Naive thymus-derived CD8-positive, alpha-beta T cell (primary cell): ENCODE measurements around the gene MCF2L. TPM values are rescaled to one million over a fixed set of nuclear protein-coding genes. Genes with fewer than 3 reads are reported as not detected.
"Not testable (repeated sequence)": the region's sequence is repeated elsewhere in the genome, so short reads cannot be mapped to it uniquely, and the experiment has no call there.

ENCODE experiments used
- ATAC-seq, 2 donors: fragments of 150-1000 bp; cut with Tn5 transposase in 1 of 2; sonication (Bioruptor Pico), chemical (Tn5 transposase) in 1 of 2; 1 replicate in 1 of 2; 2 replicates in 1 of 2; pipeline ENCODE4 v1.10.0; 2021; ENCODE audit warnings: mild to moderate bottlenecking in 2 of 2, moderate library complexity in 2 of 2
- POLR2A ChIA-PET: fragments of 350-600 bp; sonication (Branson Sonifier 250); formaldehyde crosslinking; loops from one replicate; lab custom pipeline; 2021; ENCODE audit warnings: antibody characterized with exemption; lab: Charles Lee
- DNase-seq, 10 donors: peaks; one replicate each; pipeline versions ENCODE4 v3.0.0 to v3.0.0-alpha.2; 2020 to 2022
- H3K27ac Mint-ChIP-seq, 10 donors: one replicate each; pipeline ENCODE4 v1.8.0; 2020 to 2022; ENCODE audit warnings: mild to moderate bottlenecking in 10 of 10, mixed read lengths in 10 of 10, moderate library complexity in 4 of 10, inconsistent platforms in 1 of 10
- H3K27me3 Mint-ChIP-seq, 5 donors: one replicate each; pipeline ENCODE4 v1.8.0; 2021 to 2022; ENCODE audit warnings: mixed read lengths in 5 of 5
- H3K36me3 Mint-ChIP-seq, 3 donors: one replicate each; pipeline ENCODE4 v1.8.0; 2020 to 2022; ENCODE audit warnings: mixed read lengths in 3 of 3, mild to moderate bottlenecking in 2 of 3, inconsistent platforms in 1 of 3
- H3K4me1 Mint-ChIP-seq, 4 donors: one replicate each; pipeline ENCODE4 v1.8.0; 2021 to 2022; ENCODE audit warnings: mixed read lengths in 4 of 4
- H3K4me3 Mint-ChIP-seq, 10 donors: one replicate each; pipeline ENCODE4 v1.8.0; 2020 to 2022; ENCODE audit warnings: mild to moderate bottlenecking in 10 of 10, mixed read lengths in 10 of 10, moderate library complexity in 6 of 10, inconsistent platforms in 1 of 10
- H3K9me3 Mint-ChIP-seq, 9 donors: one replicate each; pipeline ENCODE4 v1.8.0; 2020 to 2022; ENCODE audit warnings: mixed read lengths in 9 of 9, mild to moderate bottlenecking in 3 of 9, inconsistent platforms in 1 of 9, moderate library complexity in 1 of 9
- polyA plus RNA-seq, 3 donors: library from polyadenylated mRNA; unstranded; fragments of 300-500 nt; fragmentation: Illumina TruSeq; gene quantifications; one replicate each; pipeline ENCODE4 v1.2.3, GENCODE V29; 2021
- total RNA-seq, 8 experiments: library from RNA in 2 of 8; stranded (reverse) in 2 of 8; gene quantifications; one replicate each; pipeline ENCODE4 v1.2.3 and lab custom pipeline; 2021 to 2026

MCF2L gene
- total and polyA plus RNA-seq, 5 experiments from 2014 or later = 0.81 to 30.3 (median 4.4) TPM

DNA sequence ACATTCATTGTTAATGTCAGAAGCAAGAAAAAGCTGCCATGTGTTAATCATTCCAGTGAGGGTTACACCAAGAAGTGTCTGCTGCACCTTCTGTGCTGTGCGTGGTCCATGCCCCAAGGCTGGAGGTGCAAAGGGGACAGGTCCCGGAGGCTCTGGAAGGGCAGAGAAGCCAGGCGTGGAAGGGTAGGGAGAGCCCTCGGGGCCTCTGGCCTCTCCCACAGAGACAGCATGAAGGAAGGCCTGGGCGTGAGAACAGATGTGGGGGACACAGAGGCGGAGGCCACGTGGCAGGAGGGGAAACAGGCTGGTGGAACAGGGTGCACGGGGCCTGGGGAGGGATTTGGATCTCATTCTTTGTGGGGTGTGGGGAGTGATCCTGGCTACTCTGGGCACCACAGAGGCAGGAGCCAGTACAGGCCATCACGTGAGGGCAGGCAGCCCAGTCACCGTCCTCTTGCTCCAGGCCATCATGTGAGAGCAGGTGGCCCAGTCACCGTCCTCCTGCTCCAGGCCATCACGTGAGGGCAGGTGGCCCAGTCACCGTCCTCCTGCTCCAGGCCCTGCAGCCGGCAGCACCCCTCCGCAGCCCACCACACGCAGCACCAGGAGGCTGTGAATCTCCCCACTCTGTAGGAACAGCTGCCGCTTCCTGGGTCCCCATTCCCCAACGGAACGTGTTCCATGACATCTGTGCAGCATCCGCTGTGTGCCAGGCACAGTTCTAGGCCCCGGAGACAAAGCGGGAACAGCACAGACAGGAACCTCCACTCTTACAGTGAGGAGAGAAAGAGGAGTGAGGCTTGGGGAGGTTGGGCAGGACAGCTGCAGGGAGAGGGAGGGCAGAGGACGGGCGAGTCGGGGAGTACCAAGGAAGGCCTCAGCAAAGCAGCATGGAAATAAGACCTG lies 126.4 kb downstream of the MCF2L start:
- H3K36me3 Mint-ChIP-seq = peaks cover 0 to 3% (median 2%) of the 10 kb centered on the region in 3 donors
- no peak overlapping the region for H3K27ac Mint-ChIP-seq
- POLR2A ChIA-PET = no interaction called here
- H3K4me1 Mint-ChIP-seq = peaks cover 0 to 1% (median 0%) of the 10 kb centered on the region in 4 donors
- DNase-seq = no peak
- no peaks in the 10 kb centered on the region for H3K27me3 Mint-ChIP-seq
- ATAC-seq = no peak
- H3K9me3 Mint-ChIP-seq = no peaks in the 10 kb centered on the region
- H3K4me3 Mint-ChIP-seq = no peak overlapping the region

DNA sequence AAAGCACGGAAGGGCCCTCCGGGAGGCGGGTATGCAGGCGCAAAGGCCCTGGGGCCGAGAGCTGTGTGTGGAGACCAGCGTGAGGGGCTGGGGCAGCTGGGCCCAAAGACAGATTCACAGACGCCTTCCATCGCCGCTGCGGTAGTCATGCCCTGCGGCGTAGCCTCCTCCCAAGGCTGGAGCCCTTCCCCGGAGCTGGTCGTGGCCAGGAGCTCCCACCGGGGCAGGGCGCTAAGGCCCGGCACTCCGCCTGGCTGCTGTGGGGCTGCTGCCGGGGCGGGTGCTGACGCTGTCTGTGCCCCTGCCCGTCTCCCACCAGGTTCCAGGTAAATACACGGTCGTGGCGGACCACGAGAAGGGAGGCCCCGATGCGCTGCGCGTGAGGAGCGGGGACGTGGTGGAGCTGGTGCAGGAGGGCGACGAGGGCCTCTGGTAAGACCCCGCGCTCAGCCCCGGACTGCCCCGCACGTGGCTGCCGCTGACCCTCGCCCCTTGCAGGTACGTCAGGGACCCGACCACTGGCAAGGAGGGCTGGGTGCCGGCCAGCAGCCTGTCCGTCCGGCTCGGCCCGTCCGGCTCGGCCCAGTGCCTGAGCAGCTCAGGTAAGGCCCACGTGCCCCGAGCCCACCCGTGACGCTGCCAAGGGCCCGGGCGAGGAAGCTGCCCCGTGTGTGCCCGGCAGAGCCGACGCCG lies 127.2 kb downstream of the MCF2L start:
- ATAC-seq (no peak), DNase-seq (no peak)
- Mint-ChIP-seq H3K4me1 (peaks cover 0 to 1% (median 0%) of the 10 kb centered on the region in 4 donors), H3K9me3 (no peaks in the 10 kb centered on the region), H3K4me3 (no peak overlapping the region), H3K36me3 (peaks cover 0 to 3% (median 2%) of the 10 kb centered on the region in 3 donors), H3K27ac (no peak overlapping the region), H3K27me3 (no peaks in the 10 kb centered on the region)
- POLR2A ChIA-PET = no interaction called here

DNA sequence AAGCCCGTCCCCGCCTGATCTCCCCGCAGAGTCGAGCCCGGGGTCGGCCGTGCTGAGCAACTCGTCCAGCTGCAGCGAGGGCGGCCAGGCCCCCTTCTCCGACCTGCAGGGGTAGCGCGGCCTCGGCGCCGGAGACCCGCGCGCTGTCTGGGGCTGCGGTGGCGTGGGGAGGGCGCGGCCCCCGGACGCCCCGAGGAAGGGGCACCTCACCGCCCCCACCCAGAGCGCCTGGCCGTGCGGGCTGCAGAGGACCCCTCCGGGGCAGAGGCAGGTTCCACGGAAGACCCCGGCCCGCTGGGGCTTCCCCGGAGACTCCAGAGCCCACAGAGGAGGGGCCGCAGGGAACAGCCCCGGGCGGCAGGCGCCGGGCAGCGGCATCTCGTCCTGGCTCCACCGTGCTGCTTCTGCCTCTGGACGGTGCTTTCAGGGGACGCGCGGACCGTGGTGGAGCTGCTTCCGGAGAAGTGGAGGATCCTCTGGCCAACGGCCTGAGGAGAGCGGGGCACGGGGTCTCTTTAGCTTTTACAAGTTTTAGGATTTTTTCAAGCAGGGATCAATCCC lies 127.8 kb downstream of the MCF2L start:
- Mint-ChIP-seq H3K9me3 (no peaks in the 10 kb centered on the region), H3K4me3 (no peak overlapping the region), H3K36me3 (peaks cover 0 to 2% (median 0%) of the 10 kb centered on the region in 3 donors), H3K27ac (no peak overlapping the region), H3K4me1 (peaks cover 0 to 1% (median 0%) of the 10 kb centered on the region in 4 donors), H3K27me3 (no peaks in the 10 kb centered on the region)
- POLR2A ChIA-PET = no interaction called here
- DNase-seq (no peak), ATAC-seq (no peak)

DNA sequence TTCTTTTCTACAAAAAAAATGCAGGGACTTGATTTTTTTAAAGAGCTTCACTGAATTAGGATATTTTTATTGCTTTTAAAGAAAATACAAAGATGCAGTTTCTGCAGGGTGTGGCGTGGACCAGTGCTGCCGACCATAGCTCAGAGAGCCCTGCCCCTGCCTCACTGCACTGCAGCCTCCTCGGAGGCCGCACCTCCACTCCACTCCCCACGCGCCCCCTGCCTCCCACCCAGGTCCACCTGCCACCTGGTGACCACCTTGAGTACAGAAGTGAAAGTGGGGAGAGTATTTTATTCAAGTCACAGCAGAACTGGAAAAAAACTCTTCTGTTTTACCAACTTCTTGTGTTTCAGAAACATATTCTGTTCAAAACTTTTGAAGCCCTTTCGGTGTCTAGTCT lies 128.6 kb downstream of the MCF2L start:
- Mint-ChIP-seq H3K27me3 (no peaks in the 10 kb centered on the region), H3K9me3 (no peaks in the 10 kb centered on the region), H3K4me1 (peaks cover 0 to 1% (median under 1%) of the 10 kb centered on the region in 4 donors), H3K27ac (no peak overlapping the region), H3K4me3 (no peak overlapping the region), H3K36me3 (peaks cover 0 to 2% (median 0%) of the 10 kb centered on the region in 3 donors)
- no peak for ATAC-seq
- POLR2A ChIA-PET = no interaction called here
- no peak for DNase-seq

DNA sequence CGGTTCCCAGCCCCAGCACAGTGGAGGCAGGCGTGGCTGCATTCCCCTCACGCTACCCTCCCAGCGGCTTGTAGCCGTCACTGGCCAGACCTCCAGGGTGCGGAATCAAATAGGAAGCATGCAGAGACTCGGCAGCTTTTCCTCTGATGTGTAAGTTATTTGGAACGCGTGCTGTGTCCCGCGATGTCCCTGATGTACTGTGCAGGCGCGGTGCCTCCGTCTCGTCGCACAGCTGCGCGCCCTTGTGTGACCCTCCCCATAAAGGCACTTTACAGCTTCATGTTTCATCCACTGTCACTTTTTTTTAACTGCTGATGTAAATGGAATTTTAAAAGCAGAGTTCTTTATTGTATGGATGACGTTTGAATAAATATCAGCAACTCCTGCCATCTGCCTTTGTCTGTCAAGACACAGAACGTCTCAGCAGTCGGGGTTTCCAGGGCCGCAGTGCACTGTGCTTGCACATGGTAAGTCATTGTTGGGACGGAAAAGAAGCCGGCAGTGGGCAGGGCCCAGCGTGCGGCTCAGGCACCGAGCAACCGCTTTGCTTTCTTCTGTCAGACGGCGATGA lies 129.2 kb downstream of the MCF2L start:
- peak overlapping the region in 1 of 10 donors; percentile 3 for H3K27ac Mint-ChIP-seq
- H3K4me3 Mint-ChIP-seq = peak overlapping the region in 1 of 10 donors; percentile 20
- ATAC-seq (no peak), DNase-seq (no peak)
- H3K27me3 Mint-ChIP-seq = no peaks in the 10 kb centered on the region
- H3K36me3 Mint-ChIP-seq = peaks cover 0 to 2% (median 0%) of the 10 kb centered on the region in 3 donors
- POLR2A ChIA-PET = no interaction called here
- H3K9me3 Mint-ChIP-seq = no peaks in the 10 kb centered on the region
- peaks cover 0 to 3% (median under 1%) of the 10 kb centered on the region in 4 donors for H3K4me1 Mint-ChIP-seq

DNA sequence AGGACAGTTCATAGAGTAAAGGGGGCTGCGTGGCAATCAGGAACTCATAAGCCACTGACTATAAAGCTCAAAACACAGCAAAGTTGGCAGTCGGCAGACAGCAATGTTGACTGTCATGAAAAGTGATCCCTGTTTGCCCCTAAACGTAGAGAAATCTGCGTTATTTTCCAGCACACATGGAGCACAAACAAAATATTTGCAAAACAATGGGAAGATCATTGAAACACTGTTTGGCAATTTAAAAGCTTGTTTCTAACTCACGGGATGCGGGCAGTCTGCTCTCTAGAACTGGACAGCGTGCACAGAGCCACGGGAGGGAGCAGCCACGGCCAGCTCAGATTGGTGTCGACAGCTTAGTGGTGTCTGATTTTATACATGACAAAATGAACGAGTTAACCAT lies 130.1 kb downstream of the MCF2L start:
- peaks cover 0 to 3% (median under 1%) of the 10 kb centered on the region in 4 donors for H3K4me1 Mint-ChIP-seq
- no peak overlapping the region for H3K4me3 Mint-ChIP-seq
- DNase-seq = no peak
- H3K9me3 Mint-ChIP-seq = no peaks in the 10 kb centered on the region
- POLR2A ChIA-PET = no interaction called here
- peaks cover 0 to 2% (median 0%) of the 10 kb centered on the region in 3 donors for H3K36me3 Mint-ChIP-seq
- peak overlapping the region in 1 of 10 donors; percentile 85 for H3K27ac Mint-ChIP-seq
- no peaks in the 10 kb centered on the region for H3K27me3 Mint-ChIP-seq
- no peak for ATAC-seq

DNA sequence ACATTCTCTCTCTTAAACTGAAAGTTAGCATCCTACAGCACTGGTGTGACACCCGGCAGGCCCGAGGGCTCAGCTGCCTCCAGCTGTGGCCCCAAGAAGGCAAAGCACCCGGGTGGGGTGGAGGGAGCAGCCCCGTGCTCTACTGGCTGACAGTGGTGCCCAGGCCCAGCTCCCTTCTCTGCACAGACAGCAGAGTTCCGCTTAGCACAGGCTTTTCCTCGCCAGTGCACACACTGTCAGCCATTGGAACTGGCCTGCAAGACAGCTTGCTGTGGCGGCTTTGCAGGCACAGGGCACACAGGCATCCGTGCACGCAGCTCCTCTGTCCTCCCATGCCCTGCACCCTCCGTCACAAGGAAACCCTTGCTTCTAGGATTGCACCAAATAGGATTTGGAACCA lies 133.3 kb downstream of the MCF2L start:
- ATAC-seq, H3K9me3 Mint-ChIP-seq, H3K36me3 Mint-ChIP-seq, POLR2A ChIA-PET, H3K27me3 Mint-ChIP-seq, H3K27ac Mint-ChIP-seq, DNase-seq, H3K4me1 Mint-ChIP-seq, H3K4me3 Mint-ChIP-seq: not testable (repeated sequence)

DNA sequence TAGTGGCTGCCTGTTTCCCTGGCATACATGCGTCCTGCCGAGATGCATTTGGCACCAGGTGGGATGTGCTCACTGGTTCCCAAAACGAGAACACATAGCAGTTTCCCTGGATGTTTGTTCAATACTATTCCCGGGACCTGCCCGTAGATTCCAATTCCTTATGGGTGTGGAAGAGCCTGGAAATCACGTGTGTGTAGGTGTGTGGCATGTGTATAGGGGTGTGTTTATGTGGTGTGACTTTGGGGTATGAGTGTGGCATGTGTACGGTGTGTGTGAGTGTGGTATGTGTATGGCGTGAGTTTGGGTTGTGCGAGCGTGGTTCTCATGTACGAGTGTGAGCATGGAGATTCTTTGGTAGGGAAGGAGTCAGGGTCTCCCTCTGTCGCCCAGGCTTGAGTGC lies 133.7 kb downstream of the MCF2L start:
- peak overlapping the region in 1 of 10 donors; percentile 50 for H3K27ac Mint-ChIP-seq
- peaks cover 0 to 2% (median 0%) of the 10 kb centered on the region in 3 donors for H3K36me3 Mint-ChIP-seq
- ATAC-seq (no peak), DNase-seq (no peak)
- peak overlapping the region in 1 of 10 donors; percentile 8 for H3K4me3 Mint-ChIP-seq
- H3K4me1 Mint-ChIP-seq = peaks cover 0 to 3% (median 0%) of the 10 kb centered on the region in 4 donors
- H3K27me3 Mint-ChIP-seq = peaks cover 0 to 2% (median 0%) of the 10 kb centered on the region in 5 donors
- POLR2A ChIA-PET = no interaction called here
- H3K9me3 Mint-ChIP-seq = no peaks in the 10 kb centered on the region

DNA sequence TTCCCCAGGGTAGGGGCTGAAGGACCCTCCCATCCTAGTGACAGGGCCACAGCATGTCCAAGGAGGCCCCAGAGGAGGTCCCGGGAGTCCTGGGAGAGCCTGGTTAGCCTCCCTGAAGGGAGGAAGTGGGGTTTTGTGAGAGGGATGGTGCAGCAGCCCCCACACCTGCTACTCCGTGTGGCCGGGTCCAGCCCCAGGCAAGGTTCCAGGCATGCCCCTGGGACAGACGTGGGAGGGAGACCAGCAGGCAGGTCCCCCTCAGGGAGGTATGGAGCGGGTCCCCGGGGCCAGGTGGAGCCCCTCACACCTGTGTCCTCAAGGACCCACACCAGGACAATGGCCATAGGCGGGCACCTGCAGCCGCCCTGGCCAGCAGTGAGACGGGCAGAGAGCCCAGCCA lies 134.6 kb downstream of the MCF2L start:
- Mint-ChIP-seq H3K27ac (no peak overlapping the region), H3K27me3 (peaks cover 0 to 2% (median 0%) of the 10 kb centered on the region in 5 donors), H3K9me3 (no peaks in the 10 kb centered on the region), H3K4me3 (no peak overlapping the region), H3K4me1 (peaks cover 0 to 3% (median 0%) of the 10 kb centered on the region in 4 donors), H3K36me3 (no peaks in the 10 kb centered on the region)
- POLR2A ChIA-PET = no interaction called here
- ATAC-seq (no peak), DNase-seq (no peak)

DNA sequence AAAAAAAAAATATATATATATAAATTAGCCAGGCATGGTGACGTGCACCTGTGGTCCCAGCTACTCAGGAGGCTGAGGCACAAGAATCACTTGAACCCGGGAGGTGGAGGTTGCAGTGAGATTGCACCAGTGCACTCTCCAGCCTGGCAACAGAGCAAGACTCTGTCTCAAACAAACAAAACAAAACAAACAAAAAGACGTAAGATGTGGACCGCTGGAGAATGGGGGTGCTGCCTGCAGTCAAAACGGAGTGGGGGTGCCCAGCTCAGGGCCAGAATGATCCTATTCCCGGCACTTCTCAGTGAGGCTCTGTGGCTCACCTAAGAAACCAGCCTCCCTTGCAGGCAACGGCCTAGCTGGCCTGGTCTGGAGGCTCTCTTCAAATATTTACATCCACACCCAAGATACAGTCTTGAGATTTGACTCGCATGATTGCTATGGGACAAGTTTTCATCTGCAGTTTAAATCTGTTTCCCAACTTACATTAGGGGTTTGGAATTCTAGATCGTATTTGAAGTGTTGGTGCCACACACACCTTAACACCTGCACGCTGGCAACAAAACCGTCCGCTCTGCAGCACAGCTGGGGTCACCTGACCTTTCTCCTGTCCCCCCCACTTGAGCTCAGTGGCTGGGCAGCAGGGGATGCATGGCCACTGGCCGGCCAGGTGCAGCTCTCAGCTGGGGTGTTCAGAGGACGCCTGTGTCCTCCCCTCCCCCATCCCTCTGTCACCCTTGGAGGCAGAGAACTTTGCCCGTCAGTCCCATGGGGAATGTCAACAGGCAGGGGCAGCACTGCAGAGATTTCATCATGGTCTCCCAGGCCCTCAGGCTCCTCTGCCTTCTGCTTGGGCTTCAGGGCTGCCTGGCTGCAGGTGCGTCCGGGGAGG lies 136.3 kb downstream of the MCF2L start, which contains the start of gene F7:
Gene F7 (plus strand): TSS at position 760 of the 889 bp plus-strand sequence. CDS start 51 bp downstream, at position 811.
- POLR2A ChIA-PET = no interaction called here
- DNase-seq (no peak), ATAC-seq (no peak)
- no peaks in the 10 kb centered on the region for H3K36me3 Mint-ChIP-seq
- H3K4me3 Mint-ChIP-seq = peak within 1 kb of the TSS in 1 of 10 donors; percentile 24
- peak within 1 kb of the TSS in 1 of 10 donors; percentile 34 for H3K27ac Mint-ChIP-seq
- H3K27me3 Mint-ChIP-seq = peaks cover 0 to 5% (median 0%) of the 10 kb centered on the region in 5 donors
- no peaks in the 10 kb centered on the region for H3K9me3 Mint-ChIP-seq
- peaks cover 0 to 3% (median 3%) of the 10 kb centered on the region in 4 donors for H3K4me1 Mint-ChIP-seq

DNA sequence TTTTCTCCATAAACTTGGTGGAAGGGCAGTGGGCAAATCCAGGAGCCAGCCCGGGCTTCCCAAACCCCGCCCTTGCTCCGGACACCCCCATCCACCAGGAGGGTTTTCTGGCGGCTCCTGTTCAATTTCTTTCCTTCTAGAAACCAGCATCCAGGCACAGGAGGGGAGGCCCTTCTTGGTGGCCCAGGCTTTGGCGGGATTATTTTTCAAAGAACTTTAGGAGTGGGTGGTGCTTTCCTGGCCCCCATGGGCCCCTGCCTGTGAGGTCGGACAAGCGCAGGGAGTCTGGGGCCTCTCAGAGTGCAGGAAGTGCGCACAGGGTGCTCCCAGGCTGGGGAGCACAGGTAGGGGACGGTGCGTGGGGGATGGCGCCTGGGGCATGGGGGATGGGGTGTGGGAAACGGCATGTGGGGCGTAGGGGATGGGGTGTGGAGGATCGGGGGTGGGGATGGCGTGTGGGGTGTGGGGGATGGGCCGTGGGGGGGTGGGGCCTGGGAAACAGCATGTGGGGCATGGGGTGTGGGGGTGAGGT lies 137.0 kb downstream of the MCF2L start:
- no peaks in the 10 kb centered on the region for H3K9me3 Mint-ChIP-seq
- ATAC-seq (no peak), DNase-seq (no peak)
- POLR2A ChIA-PET = no interaction called here
- H3K36me3 Mint-ChIP-seq = no peaks in the 10 kb centered on the region
- no peak overlapping the region for H3K27ac Mint-ChIP-seq
- H3K4me3 Mint-ChIP-seq = no peak overlapping the region
- peaks cover 0 to 3% (median 3%) of the 10 kb centered on the region in 4 donors for H3K4me1 Mint-ChIP-seq
- peaks cover 0 to 5% (median 0%) of the 10 kb centered on the region in 5 donors for H3K27me3 Mint-ChIP-seq
